Ishikawa (cell line): ENCODE data around the gene HIPK4.

ENCODE experiments used
- CEBPB ChIP-seq: IDR thresholded peaks from 2 replicates; pipeline ENCODE4 v1.6.1; 2012
- CREB1 ChIP-seq: IDR thresholded peaks from 2 replicates; pipeline ENCODE4 v1.6.1; 2012; ENCODE audit warnings: low read depth
- EGR1 ChIP-seq: IDR thresholded peaks from 2 replicates; pipeline ENCODE4 v1.6.1; 2012
- EP300 ChIP-seq: IDR thresholded peaks from 2 replicates; pipeline ENCODE4 v1.6.1; 2012; ENCODE audit warnings: borderline replicate concordance
- FOXM1 ChIP-seq: IDR thresholded peaks from 2 replicates; pipeline ENCODE4 v1.6.1; 2012; ENCODE audit warnings: low read depth, borderline replicate concordance
- MAX ChIP-seq: IDR thresholded peaks from 2 replicates; pipeline ENCODE4 v1.6.1; 2012
- NFIC ChIP-seq: IDR thresholded peaks from 2 replicates; pipeline ENCODE4 v1.6.1; 2012
- RAD21 ChIP-seq: IDR thresholded peaks from 2 replicates; pipeline ENCODE4 v1.6.1; 2012; ENCODE audit warnings: low read depth
- REST ChIP-seq: IDR thresholded peaks from 2 replicates; pipeline ENCODE4 v1.6.1; 2012; ENCODE audit warnings: low read depth, mild to moderate bottlenecking
- TAF1 ChIP-seq: IDR thresholded peaks from 2 replicates; pipeline ENCODE4 v1.6.1; 2012; ENCODE audit warnings: low read depth, mild to moderate bottlenecking
- TCF12 ChIP-seq: IDR thresholded peaks from 2 replicates; pipeline ENCODE4 v1.6.1; 2012; ENCODE audit warnings: low read depth
- TEAD4 ChIP-seq: IDR thresholded peaks from 2 replicates; pipeline ENCODE4 v1.6.1; 2012
- USF1 ChIP-seq: IDR thresholded peaks from 2 replicates; pipeline ENCODE4 v1.6.1; 2012
- YY1 ChIP-seq: IDR thresholded peaks from 2 replicates; pipeline ENCODE4 v1.6.1; 2012; ENCODE audit warnings: low read depth
- ZBTB7A ChIP-seq: IDR thresholded peaks from 2 replicates; pipeline ENCODE4 v1.6.1; 2012; ENCODE audit warnings: low read depth

Gene HIPK4

GRCh38 chr19:40415768-40416167 lies 25.8 kb upstream of the HIPK4 start:
- TF ChIP-seq YY1 = no peak
- no peak for TF ChIP-seq CEBPB
- no peak for TF ChIP-seq EP300
- TF ChIP-seq ZBTB7A = no peak
- no peak for TF ChIP-seq REST
- no peak for TF ChIP-seq TAF1
- no peak for TF ChIP-seq RAD21
- TF ChIP-seq NFIC = no peak
- TF ChIP-seq EGR1 = no peak
- TF ChIP-seq TCF12 = no peak
- TF ChIP-seq MAX = no peak
- TF ChIP-seq FOXM1 = no peak
- no peak for TF ChIP-seq CREB1
- TF ChIP-seq USF1 = no peak
- TF ChIP-seq TEAD4 = no peak

- TF ChIP-seq ZBTB7A (no peak), EP300 (no peak), FOXM1 (no peak), CEBPB (no peak), TCF12 (no peak), USF1 (no peak), CREB1 (no peak)
Measured at GRCh38 chr19:40414542-40415535, 24.9 kb upstream of the HIPK4 start.

GRCh38 chr19:40413291-40413845 lies 23.4 kb upstream of the HIPK4 start, which contains the start of gene PRX:
Gene PRX, minus strand, starts transcription at chr19:40413378. Its CDS starts 5,446 bp downstream, at chr19:40407932.
- no peak for TF ChIP-seq ZBTB7A
- TF ChIP-seq EP300 = no peak
- no peak for TF ChIP-seq CEBPB
- TF ChIP-seq REST = no peak
- no peak for TF ChIP-seq TEAD4
- TF ChIP-seq YY1 = no peak
- no peak for TF ChIP-seq CREB1
- TF ChIP-seq EGR1 = no peak
- TF ChIP-seq TAF1 = no peak
- no peak for TF ChIP-seq MAX
- no peak for TF ChIP-seq USF1
- no peak for TF ChIP-seq RAD21
- TF ChIP-seq TCF12 = no peak
- TF ChIP-seq FOXM1 = no peak
- no peak for TF ChIP-seq NFIC

GRCh38 chr19:40412866-40413265 lies 22.9 kb upstream of the HIPK4 start:
- no peak for TF ChIP-seq EGR1
- TF ChIP-seq REST = no peak
- TF ChIP-seq TEAD4 = no peak
- no peak for TF ChIP-seq ZBTB7A
- no peak for TF ChIP-seq CEBPB
- TF ChIP-seq EP300 = no peak
- TF ChIP-seq YY1 = no peak
- no peak for TF ChIP-seq FOXM1
- no peak for TF ChIP-seq USF1
- TF ChIP-seq RAD21 = no peak
- TF ChIP-seq NFIC = no peak
- no peak for TF ChIP-seq MAX
- no peak for TF ChIP-seq TAF1
- no peak for TF ChIP-seq TCF12
- TF ChIP-seq CREB1 = no peak
